ENCODE measurements around the gene SLC28A3. TPM values are rescaled to one million over a fixed set of nuclear protein-coding genes. Genes with fewer than 3 reads are reported as not detected.

SLC28A3 gene
- total and polyA plus RNA-seq, 2 of the 8 experiments (the other 6 are each of a cell fraction or from before 2014, with no cell fraction given) = 0.02 TPM; not detected in 1

DNA sequence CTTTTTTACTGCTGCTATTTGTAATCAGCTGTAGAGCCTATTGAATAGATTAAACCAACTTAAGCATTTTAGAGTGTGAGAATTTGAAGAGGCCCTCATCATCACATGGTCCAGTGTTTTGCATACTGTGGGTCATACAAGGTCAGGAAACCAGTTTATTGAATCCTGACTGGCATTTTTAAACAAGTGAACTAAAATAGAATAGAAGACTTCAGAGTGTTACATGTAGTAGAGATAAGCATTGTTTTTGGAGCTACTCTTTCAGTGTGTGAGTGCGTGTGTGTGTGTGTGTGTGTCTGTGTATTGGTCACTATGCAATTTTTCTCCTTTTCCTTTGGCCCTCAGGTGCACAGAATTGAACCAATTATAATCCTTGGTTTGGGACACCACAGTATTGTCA is 114.4 kb downstream of the SLC28A3 start:
- no peaks in the 10 kb centered on the region for H3K79me2 ChIP-seq (ENCODE audit: control insufficient read depth in 1 of 2, insufficient read depth in 2 of 2, low read length in 2 of 2)
- WGBS, 2 experiments (ENCODE audit: extremely low coverage in 1 of 2, insufficient coverage in 1 of 2, insufficient read length in 1 of 2, insufficient replicate concordance in 2 of 2, low coverage in 1 of 2, low lambda C conversion rate in 2 of 2, missing lambda C conversion rate in 1 of 2) = 92% methylated on average over 1 of the region's 1 CpG; no CpG with 5 or more reads in 1 of the 2 experiments
- peaks cover 0 to 1% (median 0%) of the 10 kb centered on the region in 4 experiments; a peak in 1 of 7 replicates for H3K27me3 ChIP-seq (replicated peaks in 1 of 4; ENCODE audit: control insufficient read depth in 3 of 4, extremely low read depth in 1 of 4, insufficient read depth in 3 of 4, low read length in 3 of 4)
- no peak overlapping the region for H3K23ac ChIP-seq (ENCODE audit: insufficient read length)
- no peak overlapping the region for H2BK15ac ChIP-seq (ENCODE audit: low read length)
- H4K91ac ChIP-seq (replicated peaks; ENCODE audit: insufficient read length, low read length) = no peak overlapping the region
- no peak overlapping the region for H3K14ac ChIP-seq (ENCODE audit: insufficient read length)
- no peak overlapping the region for H3K27ac ChIP-seq (ENCODE audit: low read depth, low read length)
- H2BK12ac ChIP-seq (ENCODE audit: low read depth, low read length) = no peak overlapping the region
- H3K4me1 ChIP-seq (replicated peaks in 1 of 4; ENCODE audit: control insufficient read depth in 3 of 4, insufficient read depth in 4 of 4, low read length in 3 of 4) = peaks cover 0 to 11% (median 6%) of the 10 kb centered on the region in 4 experiments; a peak in 5 of 7 replicates
- H2AK5ac ChIP-seq (ENCODE audit: low read depth, low read length) = no peak overlapping the region
- H3K4me2 ChIP-seq (ENCODE audit: insufficient read depth in 1 of 2, low read depth in 2 of 2, low read length in 2 of 2) = no peak overlapping the region
- no peak overlapping the region for H2BK120ac ChIP-seq (replicated peaks; ENCODE audit: low read depth, low read length)
- ChIA-PET CTCF (ENCODE audit: partially characterized antibody) (interaction anchor here (0.7 to 1.2 kb wide), 2 partner anchors 13 to 25 kb away, joined by 3 to 4 read pairs; no protein-coding TSS in a partner anchor), POLR2A (ENCODE audit: partially characterized antibody) (no interaction called here)
- FAIRE-seq = no peak
- no peaks in the 10 kb centered on the region for H4K20me1 ChIP-seq (replicated peaks in 1 of 2; ENCODE audit: control insufficient read depth in 1 of 2, insufficient read depth in 2 of 2, low read length in 2 of 2)
- no peak overlapping the region for H3K4me3 ChIP-seq (ENCODE audit: extremely low read depth in 1 of 4, insufficient read depth in 2 of 4, low read depth in 3 of 4, low read length in 4 of 4)
- no peak overlapping the region for H2BK5ac ChIP-seq (ENCODE audit: low read depth, low read length)
- no peaks in the 10 kb centered on the region for H3K79me1 ChIP-seq (ENCODE audit: low read depth, low read length)
- no peaks in the 10 kb centered on the region for H3K36me3 ChIP-seq (ENCODE audit: control insufficient read depth in 2 of 4, insufficient read depth in 4 of 4, low read length in 3 of 4)
- H3K9ac ChIP-seq (replicated peaks in 1 of 4; ENCODE audit: extremely low read depth in 1 of 4, low read depth in 3 of 4, low read length in 3 of 4) = no peak overlapping the region
- no peak overlapping the region for H4K8ac ChIP-seq (ENCODE audit: extremely low read depth, insufficient read depth, low read length)
- no peak overlapping the region for H3K4ac ChIP-seq (replicated peaks; ENCODE audit: insufficient read length, low read depth, low read length)
- no peak overlapping the region for H3K56ac ChIP-seq (replicated peaks; ENCODE audit: insufficient read length, low read depth, low read length)
- DNase-seq (ENCODE audit: low read depth in 1 of 2, low spot score in 2 of 2) = no peak
- peaks cover 3% of the 10 kb centered on the region; the same call in 1 of the 2 replicates for H3K23me2 ChIP-seq (ENCODE audit: low read depth, low read length)
- H3K18ac ChIP-seq (ENCODE audit: extremely low read depth, low read length) = no peak overlapping the region
- no peak overlapping the region for H2AFZ ChIP-seq (ENCODE audit: low read length)
- H2BK20ac ChIP-seq (ENCODE audit: low read length) = no peak overlapping the region
- peaks cover 7 to 11% of the 10 kb centered on the region in 2 experiments; a peak in 2 of 4 replicates for H3K9me3 ChIP-seq (ENCODE audit: insufficient read depth in 2 of 2, low read depth in 1 of 2, low read length in 1 of 2)
- no peak overlapping the region for H4K5ac ChIP-seq (ENCODE audit: insufficient read length, low read depth, low read length)
